Measurements from ENCODE around the gene VPS54. TPM values are rescaled to one million over a fixed set of nuclear protein-coding genes. Genes with fewer than 3 reads are reported as not detected.
"Not testable (repeated sequence)": the region's sequence is repeated elsewhere in the genome, so short reads cannot be mapped to it uniquely, and the experiment has no call there.

Gene VPS54
- total RNA-seq, 1 donor from 2014 or later = 27.1 TPM

- DNase-seq (ENCODE audit: low read depth, low spot score) = no peak
- H3K36me3 Mint-ChIP-seq (ENCODE audit: low read depth) = peaks cover 17% of the 10 kb centered on the region
- H3K9me3 Mint-ChIP-seq = no peaks in the 10 kb centered on the region
- H3K27ac Mint-ChIP-seq (ENCODE audit: unreplicated experiment) = no peak overlapping the region
- no peak for TF ChIP-seq CTCF (conservative IDR thresholded peaks at IDR 0.05)
- no peak overlapping the region for H3K4me3 Mint-ChIP-seq
- H3K27me3 Mint-ChIP-seq (ENCODE audit: low read depth) = no peaks in the 10 kb centered on the region
- H3K4me1 Mint-ChIP-seq = no peaks in the 10 kb centered on the region
Observed at GRCh38 chr2:63980794-63981193, 38.4 kb downstream of the VPS54 start.

GRCh38 chr2:63977904-63978303, 41.3 kb downstream of the VPS54 start:
- no peaks in the 10 kb centered on the region for H3K4me1 Mint-ChIP-seq
- H3K4me3 Mint-ChIP-seq = no peak overlapping the region
- no peaks in the 10 kb centered on the region for H3K27me3 Mint-ChIP-seq (ENCODE audit: low read depth)
- no peak overlapping the region for H3K27ac Mint-ChIP-seq (ENCODE audit: unreplicated experiment)
- DNase-seq (ENCODE audit: low read depth, low spot score) = no peak
- TF ChIP-seq CTCF (conservative IDR thresholded peaks at IDR 0.05) = no peak
- H3K9me3 Mint-ChIP-seq = no peaks in the 10 kb centered on the region
- peaks cover 30% of the 10 kb centered on the region for H3K36me3 Mint-ChIP-seq (ENCODE audit: low read depth)

DNA sequence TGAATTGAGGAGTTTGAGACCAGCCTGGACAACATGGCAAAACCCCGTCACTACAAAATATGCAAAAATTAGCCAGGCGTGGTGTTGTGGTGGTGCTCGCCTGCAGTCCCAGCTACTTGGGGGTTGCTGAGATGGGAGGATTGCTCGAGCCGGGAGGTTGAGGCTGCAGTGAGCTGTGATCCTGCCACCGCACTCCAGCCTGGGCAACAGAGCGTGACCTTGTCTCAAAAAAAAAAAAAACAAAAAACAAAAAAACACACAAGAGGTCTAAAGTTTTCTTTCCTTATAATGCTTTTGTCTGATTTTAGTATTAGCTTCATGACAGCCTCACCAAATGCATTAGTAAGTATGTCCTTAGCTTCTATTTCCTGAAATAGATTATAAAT, 43.1 kb downstream of the VPS54 start:
- no peak overlapping the region for H3K4me3 Mint-ChIP-seq
- no peaks in the 10 kb centered on the region for H3K27me3 Mint-ChIP-seq (ENCODE audit: low read depth)
- no peak overlapping the region for H3K27ac Mint-ChIP-seq (ENCODE audit: unreplicated experiment)
- peaks cover 27% of the 10 kb centered on the region for H3K36me3 Mint-ChIP-seq (ENCODE audit: low read depth)
- DNase-seq (ENCODE audit: low read depth, low spot score) = no peak
- no peaks in the 10 kb centered on the region for H3K4me1 Mint-ChIP-seq
- no peak for TF ChIP-seq CTCF (conservative IDR thresholded peaks at IDR 0.05)
- H3K9me3 Mint-ChIP-seq = no peaks in the 10 kb centered on the region

DNA sequence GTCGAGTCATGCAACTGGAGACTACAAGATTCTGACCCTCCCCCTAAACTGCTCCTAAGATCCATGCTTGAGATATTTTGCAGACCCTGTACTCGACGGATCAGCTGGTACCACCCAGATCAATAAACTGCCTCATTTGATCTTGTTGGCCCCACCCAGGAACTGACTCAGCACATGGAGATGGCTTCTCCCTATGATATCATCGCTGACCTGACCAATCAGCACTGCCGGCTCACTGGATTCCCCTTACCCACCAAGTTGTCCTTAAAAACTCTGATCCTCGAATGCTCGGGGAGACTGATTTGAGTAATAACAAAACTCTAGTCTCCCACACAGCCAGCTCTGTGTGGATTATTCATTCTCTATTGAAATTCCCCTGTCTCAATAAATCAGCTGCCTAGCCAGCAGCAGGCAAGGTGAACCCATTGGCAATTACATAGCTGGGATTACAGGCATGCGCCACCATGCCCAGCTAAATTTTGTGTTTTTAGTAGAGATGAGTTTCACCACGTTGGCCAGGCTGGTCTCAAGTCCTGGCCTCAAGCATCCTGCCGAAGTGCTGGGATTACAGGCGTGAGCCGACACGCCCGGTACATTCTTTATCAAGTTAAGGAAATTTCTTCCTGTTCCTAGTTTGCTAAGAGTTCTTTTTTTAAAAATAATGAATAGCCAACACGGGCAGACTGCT, 43.6 kb downstream of the VPS54 start:
- no peak overlapping the region for H3K27ac Mint-ChIP-seq (ENCODE audit: unreplicated experiment)
- H3K27me3 Mint-ChIP-seq (ENCODE audit: low read depth) = no peaks in the 10 kb centered on the region
- peaks cover 27% of the 10 kb centered on the region for H3K36me3 Mint-ChIP-seq (ENCODE audit: low read depth)
- no peak for TF ChIP-seq CTCF (conservative IDR thresholded peaks at IDR 0.05)
- no peaks in the 10 kb centered on the region for H3K9me3 Mint-ChIP-seq
- no peaks in the 10 kb centered on the region for H3K4me1 Mint-ChIP-seq
- no peak for DNase-seq (ENCODE audit: low read depth, low spot score)
- no peak overlapping the region for H3K4me3 Mint-ChIP-seq

DNA sequence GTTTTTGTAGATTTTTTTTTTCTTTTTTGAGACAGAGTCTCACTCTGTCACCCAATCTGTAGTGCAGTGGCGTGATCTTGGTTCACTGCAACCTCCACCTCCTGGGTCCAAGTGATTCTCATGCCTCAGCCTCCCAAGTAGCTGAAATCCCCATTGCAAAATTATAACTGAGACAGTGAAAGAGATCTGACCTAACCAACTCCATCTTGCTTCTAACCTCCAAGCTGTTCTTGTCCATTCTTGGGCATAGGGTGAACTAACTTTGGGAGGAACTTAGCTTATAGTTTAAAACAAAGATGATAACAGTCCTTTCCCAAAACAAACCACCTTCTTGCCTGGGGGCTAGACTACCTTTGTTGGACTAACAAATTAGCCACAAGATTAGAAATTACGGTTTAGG, 44.2 kb downstream of the VPS54 start:
- not testable (repeated sequence) for H3K9me3 Mint-ChIP-seq; H3K27ac Mint-ChIP-seq (ENCODE audit: unreplicated experiment); DNase-seq (ENCODE audit: low read depth, low spot score); H3K4me3 Mint-ChIP-seq; H3K27me3 Mint-ChIP-seq (ENCODE audit: low read depth); H3K4me1 Mint-ChIP-seq
- H3K36me3 Mint-ChIP-seq (ENCODE audit: low read depth) = peaks cover 23% of the 10 kb centered on the region

DNA sequence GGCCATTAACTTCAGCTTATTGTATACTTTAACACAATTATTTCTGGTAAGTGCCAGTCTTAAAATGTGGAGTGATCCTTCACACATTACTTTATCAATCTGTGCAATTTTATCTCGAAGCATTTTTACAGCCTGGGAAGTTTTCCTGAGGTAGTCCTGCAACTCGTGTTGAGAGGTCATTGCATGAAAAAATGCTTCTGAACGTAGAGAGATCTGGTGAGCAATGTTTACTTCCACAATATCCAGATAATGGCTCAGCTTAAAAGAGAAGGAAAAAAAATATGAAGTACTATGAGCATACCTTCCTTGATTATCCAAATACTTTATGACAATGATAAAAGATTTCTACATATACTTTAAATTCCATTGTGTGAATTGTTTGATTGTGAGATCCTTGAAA, 57.0 kb downstream of the VPS54 start:
- H3K4me1 Mint-ChIP-seq = no peaks in the 10 kb centered on the region
- no peak overlapping the region for H3K4me3 Mint-ChIP-seq
- H3K9me3 Mint-ChIP-seq = no peaks in the 10 kb centered on the region
- H3K27me3 Mint-ChIP-seq (ENCODE audit: low read depth) = no peaks in the 10 kb centered on the region
- peaks cover 15% of the 10 kb centered on the region for H3K36me3 Mint-ChIP-seq (ENCODE audit: low read depth)
- no peak overlapping the region for H3K27ac Mint-ChIP-seq (ENCODE audit: unreplicated experiment)
- no peak for DNase-seq (ENCODE audit: low read depth, low spot score)
- no peak for TF ChIP-seq CTCF (conservative IDR thresholded peaks at IDR 0.05)

Data from neural crest cell (in vitro differentiated cells).